WTC11 (cell line): ENCODE results near the gene GUCA2B. TPM values are rescaled to one million over a fixed set of nuclear protein-coding genes. Genes with fewer than 3 reads are reported as not detected.

ENCODE experiments used
- ATAC-seq: fragments of 200-7000 bp; cut with Tn5 transposase; 2 replicates; pipeline ENCODE4 v1.10.0; 2021; ENCODE audit warnings: mild to moderate bottlenecking, moderate library complexity
- CTCF ChIA-PET: fragments of 300-600 bp; sonication (Branson Sonifier 250); formaldehyde crosslinking; loops from one replicate; lab custom pipeline; 2021; ENCODE audit warnings: antibody characterized with exemption; lab: Charles Lee
- POLR2A ChIA-PET: fragments of 350-600 bp; sonication (Branson Sonifier 250); formaldehyde crosslinking; loops from one replicate; lab custom pipeline; 2021; ENCODE audit warnings: antibody characterized with exemption; lab: Charles Lee
- DNase-seq: peaks from one replicate; pipeline ENCODE4 v3.0.0; 2021; ENCODE audit warnings: low spot score
- H3K27ac Mint-ChIP-seq: 2 replicates; pipeline ENCODE4 v1.8.0; 2021; ENCODE audit warnings: mixed read lengths
- H3K27me3 Mint-ChIP-seq: 2 replicates; pipeline ENCODE4 v1.8.0; 2021; ENCODE audit warnings: low read depth, mild to moderate bottlenecking, moderate library complexity, mixed read lengths
- H3K36me3 Mint-ChIP-seq: 2 replicates; pipeline ENCODE4 v1.8.0; 2021; ENCODE audit warnings: mixed read lengths
- H3K4me1 Mint-ChIP-seq: 2 replicates; pipeline ENCODE4 v1.8.0; 2022; ENCODE audit warnings: mixed read lengths
- H3K4me3 Mint-ChIP-seq: 2 replicates; pipeline ENCODE4 v1.8.0; 2021; ENCODE audit warnings: mild to moderate bottlenecking, moderate library complexity, mixed read lengths
- H3K9me3 Mint-ChIP-seq: 2 replicates; pipeline ENCODE4 v1.8.0; 2021; ENCODE audit warnings: mixed read lengths
- ATF1 ChIP-seq: sonication (generic); formaldehyde crosslinking; IDR thresholded peaks from 2 replicates; pipeline ENCODE4 v1.8.1; 2023; ENCODE audit warnings: mild to moderate bottlenecking, moderate library complexity, missing genetic modification reagents
- CTCF ChIP-seq: fragments of 200-600 bp; IDR thresholded peaks from 2 replicates; pipeline ENCODE4 v1.8.0; 2022; ENCODE audit warnings: antibody characterized with exemption
- GABPB1 ChIP-seq: sonication (generic); formaldehyde crosslinking; IDR thresholded peaks from 2 replicates; pipeline ENCODE4 v1.8.1; 2023; ENCODE audit warnings: mild to moderate bottlenecking, missing genetic modification reagents
- IRF2 ChIP-seq: sonication (generic); formaldehyde crosslinking; IDR thresholded peaks from 2 replicates; pipeline ENCODE4 v1.8.0; 2022; ENCODE audit warnings: low read depth, missing genetic modification reagents, borderline replicate concordance
- MYBL2 ChIP-seq: sonication (generic); formaldehyde crosslinking; IDR thresholded peaks from 2 replicates; pipeline ENCODE4 v1.8.1; 2023; ENCODE audit warnings: mild to moderate bottlenecking, moderate library complexity, missing genetic modification reagents
- RELA ChIP-seq: sonication (generic); formaldehyde crosslinking; IDR thresholded peaks from 2 replicates; pipeline ENCODE4 v1.8.1; 2022; ENCODE audit warnings: missing genetic modification reagents, mild to moderate bottlenecking, borderline replicate concordance
- ZNF232 ChIP-seq: sonication (generic); formaldehyde crosslinking; IDR thresholded peaks from 2 replicates; pipeline ENCODE4 v1.8.0; 2022; ENCODE audit warnings: mild to moderate bottlenecking, missing genetic modification reagents
- ZNF423 ChIP-seq: fragments of 250-450 bp; sonication (Bioruptor Pico); IDR thresholded peaks from 2 replicates; pipeline ENCODE4 v2.1.2; 2022; ENCODE audit warnings: mild to moderate bottlenecking, moderate library complexity
- total RNA-seq: library from RNA; stranded (reverse); gene quantifications from 3 replicates; pipeline ENCODE4 v1.2.3, GENCODE V29; 2021
- TF ChIP-seq, protein P1 (sequence below): fragments of 250-450 bp; sonication (Bioruptor Pico); conservative IDR thresholded peaks from 2 replicates; pipeline ENCODE4 v1.9.0; 2021; ENCODE audit warnings: mild to moderate bottlenecking
- TF ChIP-seq, protein P2 (sequence below): sonication (generic); formaldehyde crosslinking; IDR thresholded peaks from 2 replicates; pipeline ENCODE4 v1.8.1; 2022; ENCODE audit warnings: mild to moderate bottlenecking, moderate library complexity, missing genetic modification reagents
- TF ChIP-seq, protein P3 (sequence below): sonication (generic); formaldehyde crosslinking; IDR thresholded peaks from 2 replicates; pipeline ENCODE4 v1.8.1; 2023; ENCODE audit warnings: mild to moderate bottlenecking, missing genetic modification reagents, borderline replicate concordance

Gene GUCA2B
- total RNA-seq, 1 experiment from 2014 or later = not detected

GRCh38 chr1:42170779-42171621, 17.8 kb downstream of the GUCA2B start:
- no peak for DNase-seq
- ChIA-PET POLR2A (no interaction called here), CTCF (interaction anchor here (1.2 kb wide), 1 partner anchor 24 kb away, joined by 3 read pairs; no protein-coding TSS in a partner anchor)
- peaks cover 12% of the 10 kb centered on the region for H3K4me1 Mint-ChIP-seq
- no peak overlapping the region for H3K27ac Mint-ChIP-seq
- TF ChIP-seq GABPB1 (CRISPR knock-in tag) (no peak), MYBL2 (no peak)
- no peak for ATAC-seq
- no peak overlapping the region for H3K4me3 Mint-ChIP-seq
- H3K27me3 Mint-ChIP-seq = no peaks in the 10 kb centered on the region
- H3K9me3 Mint-ChIP-seq = peaks cover 10% of the 10 kb centered on the region
- no peaks in the 10 kb centered on the region for H3K36me3 Mint-ChIP-seq

DNA sequence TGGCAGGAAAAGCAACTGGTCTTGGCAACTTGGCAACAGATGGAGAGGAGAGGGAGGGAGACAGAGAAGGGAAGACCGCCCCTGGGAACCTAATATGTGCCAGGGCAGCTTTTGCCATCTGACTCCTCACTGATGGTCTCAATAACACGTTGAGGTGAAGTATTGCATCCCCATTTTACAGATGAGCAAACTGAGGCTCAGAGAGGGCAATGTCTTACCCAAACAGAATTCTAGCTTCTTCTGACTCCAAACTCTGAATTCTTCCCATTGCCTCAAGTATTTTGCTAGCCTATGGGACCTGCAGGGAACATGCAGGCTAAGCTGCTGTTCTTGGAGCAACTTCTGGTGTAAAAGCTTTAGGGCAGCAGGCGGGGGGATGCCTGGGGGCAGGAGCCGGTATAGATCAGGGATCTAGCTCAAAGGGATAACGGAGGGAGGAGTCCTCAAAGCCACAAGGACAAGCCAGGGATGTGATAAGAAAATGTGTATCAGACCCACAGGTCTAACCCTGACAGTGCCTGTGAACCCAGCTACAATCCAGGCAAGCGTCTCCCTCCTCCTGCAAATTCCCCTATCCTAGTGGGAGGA, 18.6 kb downstream of the GUCA2B start:
- no peak for ATAC-seq
- H3K36me3 Mint-ChIP-seq = no peaks in the 10 kb centered on the region
- no peak overlapping the region for H3K27ac Mint-ChIP-seq
- TF ChIP-seq ATF1 (no peak), IRF2 (CRISPR knock-in tag) (no peak), ZNF232 (CRISPR knock-in tag) (no peak), CTCF (no peak), ZNF423 (CRISPR knock-in tag) (no peak), RELA (CRISPR knock-in tag) (no peak)
- TF ChIP-seq, protein P1, sequence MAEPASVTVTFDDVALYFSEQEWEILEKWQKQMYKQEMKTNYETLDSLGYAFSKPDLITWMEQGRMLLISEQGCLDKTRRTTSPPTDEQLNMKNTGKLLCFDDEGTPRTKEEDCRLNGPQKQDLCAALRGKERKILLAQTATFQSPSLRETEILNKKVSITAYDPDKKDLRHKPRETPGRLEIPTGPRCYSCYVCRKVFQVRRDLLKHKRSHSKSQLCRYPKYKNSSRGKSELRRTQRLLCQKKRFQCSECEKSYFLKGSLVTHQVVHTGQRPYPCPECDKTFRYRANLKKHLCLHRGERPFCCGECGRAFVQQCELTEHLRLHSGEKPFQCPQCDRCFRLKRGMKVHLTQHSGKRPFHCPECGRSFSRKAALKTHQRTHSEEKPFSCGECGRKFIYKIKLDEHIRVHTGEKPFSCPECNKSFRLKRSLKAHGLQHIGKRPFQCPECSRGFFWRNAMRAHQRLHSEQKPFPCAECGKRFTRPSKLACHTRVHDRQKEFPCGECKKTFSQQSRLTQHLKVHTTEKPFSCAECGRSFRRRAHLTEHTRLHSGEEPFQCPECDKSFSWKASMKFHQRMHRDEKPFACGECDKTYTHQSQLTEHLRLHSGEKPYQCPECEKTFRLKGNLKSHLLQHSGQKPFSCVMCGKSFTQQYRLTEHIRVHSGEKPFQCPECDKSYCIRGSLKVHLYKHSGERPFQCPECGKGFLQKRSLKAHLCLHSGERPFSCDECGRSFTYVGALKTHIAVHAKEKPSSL (CRISPR knock-in tag) = no peak
- TF ChIP-seq, protein P2, sequence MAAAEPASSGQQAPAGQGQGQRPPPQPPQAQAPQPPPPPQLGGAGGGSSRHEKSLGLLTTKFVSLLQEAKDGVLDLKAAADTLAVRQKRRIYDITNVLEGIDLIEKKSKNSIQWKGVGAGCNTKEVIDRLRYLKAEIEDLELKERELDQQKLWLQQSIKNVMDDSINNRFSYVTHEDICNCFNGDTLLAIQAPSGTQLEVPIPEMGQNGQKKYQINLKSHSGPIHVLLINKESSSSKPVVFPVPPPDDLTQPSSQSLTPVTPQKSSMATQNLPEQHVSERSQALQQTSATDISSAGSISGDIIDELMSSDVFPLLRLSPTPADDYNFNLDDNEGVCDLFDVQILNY = no peak
- TF ChIP-seq, protein P3, sequence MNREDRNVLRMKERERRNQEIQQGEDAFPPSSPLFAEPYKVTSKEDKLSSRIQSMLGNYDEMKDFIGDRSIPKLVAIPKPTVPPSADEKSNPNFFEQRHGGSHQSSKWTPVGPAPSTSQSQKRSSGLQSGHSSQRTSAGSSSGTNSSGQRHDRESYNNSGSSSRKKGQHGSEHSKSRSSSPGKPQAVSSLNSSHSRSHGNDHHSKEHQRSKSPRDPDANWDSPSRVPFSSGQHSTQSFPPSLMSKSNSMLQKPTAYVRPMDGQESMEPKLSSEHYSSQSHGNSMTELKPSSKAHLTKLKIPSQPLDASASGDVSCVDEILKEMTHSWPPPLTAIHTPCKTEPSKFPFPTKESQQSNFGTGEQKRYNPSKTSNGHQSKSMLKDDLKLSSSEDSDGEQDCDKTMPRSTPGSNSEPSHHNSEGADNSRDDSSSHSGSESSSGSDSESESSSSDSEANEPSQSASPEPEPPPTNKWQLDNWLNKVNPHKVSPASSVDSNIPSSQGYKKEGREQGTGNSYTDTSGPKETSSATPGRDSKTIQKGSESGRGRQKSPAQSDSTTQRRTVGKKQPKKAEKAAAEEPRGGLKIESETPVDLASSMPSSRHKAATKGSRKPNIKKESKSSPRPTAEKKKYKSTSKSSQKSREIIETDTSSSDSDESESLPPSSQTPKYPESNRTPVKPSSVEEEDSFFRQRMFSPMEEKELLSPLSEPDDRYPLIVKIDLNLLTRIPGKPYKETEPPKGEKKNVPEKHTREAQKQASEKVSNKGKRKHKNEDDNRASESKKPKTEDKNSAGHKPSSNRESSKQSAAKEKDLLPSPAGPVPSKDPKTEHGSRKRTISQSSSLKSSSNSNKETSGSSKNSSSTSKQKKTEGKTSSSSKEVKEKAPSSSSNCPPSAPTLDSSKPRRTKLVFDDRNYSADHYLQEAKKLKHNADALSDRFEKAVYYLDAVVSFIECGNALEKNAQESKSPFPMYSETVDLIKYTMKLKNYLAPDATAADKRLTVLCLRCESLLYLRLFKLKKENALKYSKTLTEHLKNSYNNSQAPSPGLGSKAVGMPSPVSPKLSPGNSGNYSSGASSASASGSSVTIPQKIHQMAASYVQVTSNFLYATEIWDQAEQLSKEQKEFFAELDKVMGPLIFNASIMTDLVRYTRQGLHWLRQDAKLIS (CRISPR knock-in tag) = no peak
- TF ChIP-seq, all 79 proteins: peak for 0
- DNase-seq = no peak
- Mint-ChIP-seq H3K4me3 (no peak overlapping the region), H3K9me3 (peaks cover 6% of the 10 kb centered on the region; the same call in 1 of the 2 replicates), H3K27me3 (no peaks in the 10 kb centered on the region), H3K4me1 (peaks cover 11% of the 10 kb centered on the region)
- POLR2A ChIA-PET = no interaction called here
- CTCF ChIA-PET = interaction anchor here (0.6 to 2.2 kb wide), 3 partner anchors 24 to 371 kb away, joined by 3 to 10 read pairs (median 4); partner anchors contain the start of gene CCDC30
